ENCODE data around the gene WDR45.
"Not testable (repeated sequence)": the region's sequence is repeated elsewhere in the genome, so short reads cannot be mapped to it uniquely, and the experiment has no call there.

Gene WDR45

GRCh38 chrX:49079489-49080428 lies at the start of gene WDR45:
Gene WDR45 (minus strand): TSS chrX:49079887. CDS start chrX:49078095, 1,792 bp downstream.
- peak; percentile 75 for DNase-seq (ENCODE audit: low spot score)

- no peak for DNase-seq (ENCODE audit: low spot score)
Observed at GRCh38 chrX:49129427-49129826, 49.7 kb upstream of the WDR45 start.

GRCh38 chrX:49127742-49128258 lies 48.1 kb upstream of the WDR45 start:
- DNase-seq (ENCODE audit: low spot score), result not testable (repeated sequence)

GRCh38 chrX:49122499-49122898 lies 42.8 kb upstream of the WDR45 start:
- DNase-seq (ENCODE audit: low spot score), result no peak

- no peak for DNase-seq (ENCODE audit: low spot score)
Observed at GRCh38 chrX:49120091-49120490, 40.4 kb upstream of the WDR45 start.

GRCh38 chrX:49117581-49117980 lies 37.9 kb upstream of the WDR45 start:
- no peak for DNase-seq (ENCODE audit: low spot score)

- DNase-seq (ENCODE audit: low spot score), result no peak
Observed at GRCh38 chrX:49116716-49117115, 37.0 kb upstream of the WDR45 start.

GRCh38 chrX:49116076-49116475 lies 36.4 kb upstream of the WDR45 start:
- DNase-seq (ENCODE audit: low spot score), result no peak

- DNase-seq (ENCODE audit: low spot score), result no peak
Observed at GRCh38 chrX:49111791-49112190, 32.1 kb upstream of the WDR45 start.

GRCh38 chrX:49110417-49110816 lies 30.7 kb upstream of the WDR45 start:
- DNase-seq (ENCODE audit: low spot score), result no peak

- DNase-seq (ENCODE audit: low spot score), result no peak
Observed at GRCh38 chrX:49108641-49109040, 29.0 kb upstream of the WDR45 start.

GRCh38 chrX:49106930-49107329 lies 27.2 kb upstream of the WDR45 start:
- peak; percentile 10 for DNase-seq (ENCODE audit: low spot score)

GRCh38 chrX:49106296-49106695 lies 26.6 kb upstream of the WDR45 start:
- no peak for DNase-seq (ENCODE audit: low spot score)

- no peak for DNase-seq (ENCODE audit: low spot score)
Observed at GRCh38 chrX:49103637-49104036, 23.9 kb upstream of the WDR45 start.

GRCh38 chrX:49102190-49102589 lies 22.5 kb upstream of the WDR45 start:
- DNase-seq (ENCODE audit: low spot score), result no peak

GRCh38 chrX:49101629-49101984 lies 21.9 kb upstream of the WDR45 start:
- no peak for DNase-seq (ENCODE audit: low spot score)

- DNase-seq (ENCODE audit: low spot score), result peak; percentile 93
Observed at GRCh38 chrX:49100704-49101628, 21.3 kb upstream of the WDR45 start.

GRCh38 chrX:49096419-49096818 lies 16.7 kb upstream of the WDR45 start:
- DNase-seq (ENCODE audit: low spot score), result no peak

- DNase-seq (ENCODE audit: low spot score), result no peak
Observed at GRCh38 chrX:49089553-49089952, 9.9 kb upstream of the WDR45 start.

GRCh38 chrX:49082271-49082871 lies 2.7 kb upstream of the WDR45 start:
- DNase-seq (ENCODE audit: low spot score), result no peak

- DNase-seq (ENCODE audit: low spot score), result no peak
Observed at GRCh38 chrX:49077941-49078340, 1.7 kb downstream of the WDR45 start.

GRCh38 chrX:49075347-49075746 lies 4.3 kb downstream of the WDR45 start:
- no peak for DNase-seq (ENCODE audit: low spot score)
